ENCODE data around the gene NANS.

Gene NANS

GRCh38 chr9:98064623-98065392, 8.3 kb downstream of the NANS start:
- Histone ChIP-seq H3K14ac (ENCODE audit: low read length in 2 of 2) (no peak overlapping the region), H2AFZ (ENCODE audit: low read depth, low read length) (no peak overlapping the region), H4K91ac (ENCODE audit: low read length) (no peak overlapping the region), H2BK15ac (ENCODE audit: low read depth, poor library complexity, severe bottlenecking) (no peak overlapping the region), H2BK120ac (ENCODE audit: low read depth, low read length) (no peak overlapping the region), H3K4me2 (ENCODE audit: low read length, poor library complexity, severe bottlenecking) (no peak overlapping the region), H2BK5ac (ENCODE audit: low read depth, low read length, poor library complexity, severe bottlenecking) (no peak overlapping the region), H3K4me3 (ENCODE audit: insufficient read depth in 1 of 2, low read depth in 1 of 2, low read length in 2 of 2) (no peak overlapping the region), H3K9ac (ENCODE audit: low read length) (no peak overlapping the region), H2AK5ac (ENCODE audit: low read length, severe bottlenecking) (no peak overlapping the region), H3K9me3 (ENCODE audit: control insufficient read depth, low read length) (no peaks in the 10 kb centered on the region), H3K27ac (ENCODE audit: low read length, poor library complexity, severe bottlenecking) (peak overlapping the region; percentile 35), H2BK12ac (ENCODE audit: low read length in 2 of 2) (no peak overlapping the region), H3K79me1 (replicated peaks; ENCODE audit: low read length, poor library complexity, severe bottlenecking) (peaks cover 31% of the 10 kb centered on the region), H4K8ac (ENCODE audit: low read length) (no peak overlapping the region), H3K18ac (ENCODE audit: low read depth in 1 of 2, low read length in 2 of 2) (no peak overlapping the region), H3K4me1 (ENCODE audit: control insufficient read depth, insufficient read depth, low read depth, low read length) (peaks cover 7% of the 10 kb centered on the region), H3K4ac (ENCODE audit: low read depth in 1 of 2, low read length in 2 of 2) (no peak overlapping the region), H3K23ac (ENCODE audit: low read length in 2 of 2) (no peak overlapping the region), H3K36me3 (ENCODE audit: control insufficient read depth in 1 of 2, insufficient read depth in 2 of 2, low read depth in 1 of 2, low read length in 2 of 2) (peaks cover 40 to 50% of the 10 kb centered on the region in 2 experiments), H3K27me3 (ENCODE audit: control insufficient read depth in 1 of 2, insufficient read depth in 1 of 2, low read length in 2 of 2) (no peaks in the 10 kb centered on the region)
- no peak for DNase-seq
- WGBS = 98% methylated on average over 6 of the region's 8 CpGs

GRCh38 chr9:98066235-98066634, 9.7 kb downstream of the NANS start:
- DNase-seq = no peak
- H3K4ac ChIP-seq (ENCODE audit: low read depth in 1 of 2, low read length in 2 of 2) = no peak overlapping the region
- no peak overlapping the region for H3K9ac ChIP-seq (ENCODE audit: low read length)
- no peak overlapping the region for H4K8ac ChIP-seq (ENCODE audit: low read length)
- peaks cover 34 to 47% of the 10 kb centered on the region in 2 experiments for H3K36me3 ChIP-seq (ENCODE audit: control insufficient read depth in 1 of 2, insufficient read depth in 2 of 2, low read depth in 1 of 2, low read length in 2 of 2)
- no peaks in the 10 kb centered on the region for H3K9me3 ChIP-seq (ENCODE audit: control insufficient read depth, low read length)
- H3K27ac ChIP-seq (ENCODE audit: low read length, poor library complexity, severe bottlenecking) = no peak overlapping the region
- H2BK5ac ChIP-seq (ENCODE audit: low read depth, low read length, poor library complexity, severe bottlenecking) = no peak overlapping the region
- H3K18ac ChIP-seq (ENCODE audit: low read depth in 1 of 2, low read length in 2 of 2) = no peak overlapping the region
- H2BK120ac ChIP-seq (ENCODE audit: low read depth, low read length) = no peak overlapping the region
- no peak overlapping the region for H3K23ac ChIP-seq (ENCODE audit: low read length in 2 of 2)
- H3K4me2 ChIP-seq (ENCODE audit: low read length, poor library complexity, severe bottlenecking) = no peak overlapping the region
- peaks cover 29% of the 10 kb centered on the region for H3K79me1 ChIP-seq (replicated peaks; ENCODE audit: low read length, poor library complexity, severe bottlenecking)
- peaks cover 4% of the 10 kb centered on the region for H3K4me1 ChIP-seq (ENCODE audit: control insufficient read depth, insufficient read depth, low read depth, low read length)
- WGBS = 98% methylated on average over 2 of the region's 3 CpGs
- H2BK12ac ChIP-seq (ENCODE audit: low read length in 2 of 2) = no peak overlapping the region
- no peak overlapping the region for H2BK15ac ChIP-seq (ENCODE audit: low read depth, poor library complexity, severe bottlenecking)
- H4K91ac ChIP-seq (ENCODE audit: low read length) = no peak overlapping the region
- H3K4me3 ChIP-seq (ENCODE audit: insufficient read depth in 1 of 2, low read depth in 1 of 2, low read length in 2 of 2) = no peak overlapping the region
- no peak overlapping the region for H3K14ac ChIP-seq (ENCODE audit: low read length in 2 of 2)
- H2AK5ac ChIP-seq (ENCODE audit: low read length, severe bottlenecking) = no peak overlapping the region
- H3K27me3 ChIP-seq (ENCODE audit: control insufficient read depth in 1 of 2, insufficient read depth in 1 of 2, low read length in 2 of 2) = no peaks in the 10 kb centered on the region
- no peak overlapping the region for H2AFZ ChIP-seq (ENCODE audit: low read depth, low read length)

GRCh38 chr9:98067184-98067583, 10.7 kb downstream of the NANS start:
- H3K4me2 ChIP-seq (ENCODE audit: low read length, poor library complexity, severe bottlenecking) = no peak overlapping the region
- H3K9ac ChIP-seq (ENCODE audit: low read length) = no peak overlapping the region
- H3K36me3 ChIP-seq (ENCODE audit: control insufficient read depth in 1 of 2, insufficient read depth in 2 of 2, low read depth in 1 of 2, low read length in 2 of 2) = peaks cover 34 to 47% of the 10 kb centered on the region in 2 experiments
- no peak overlapping the region for H3K27ac ChIP-seq (ENCODE audit: low read length, poor library complexity, severe bottlenecking)
- no peak overlapping the region for H3K4me3 ChIP-seq (ENCODE audit: insufficient read depth in 1 of 2, low read depth in 1 of 2, low read length in 2 of 2)
- H3K4me1 ChIP-seq (ENCODE audit: control insufficient read depth, insufficient read depth, low read depth, low read length) = peaks cover 4% of the 10 kb centered on the region
- H2BK5ac ChIP-seq (ENCODE audit: low read depth, low read length, poor library complexity, severe bottlenecking) = no peak overlapping the region
- H3K18ac ChIP-seq (ENCODE audit: low read depth in 1 of 2, low read length in 2 of 2) = no peak overlapping the region
- no peak overlapping the region for H3K14ac ChIP-seq (ENCODE audit: low read length in 2 of 2)
- no peak overlapping the region for H2BK15ac ChIP-seq (ENCODE audit: low read depth, poor library complexity, severe bottlenecking)
- 96% methylated on average over 2 of the region's 2 CpGs for WGBS
- peaks cover 34% of the 10 kb centered on the region for H3K79me1 ChIP-seq (replicated peaks; ENCODE audit: low read length, poor library complexity, severe bottlenecking)
- no peak overlapping the region for H2AK5ac ChIP-seq (ENCODE audit: low read length, severe bottlenecking)
- H4K91ac ChIP-seq (ENCODE audit: low read length) = no peak overlapping the region
- no peak overlapping the region for H2BK120ac ChIP-seq (ENCODE audit: low read depth, low read length)
- no peaks in the 10 kb centered on the region for H3K9me3 ChIP-seq (ENCODE audit: control insufficient read depth, low read length)
- no peak overlapping the region for H2AFZ ChIP-seq (ENCODE audit: low read depth, low read length)
- no peak overlapping the region for H2BK12ac ChIP-seq (ENCODE audit: low read length in 2 of 2)
- no peak overlapping the region for H4K8ac ChIP-seq (ENCODE audit: low read length)
- no peak for DNase-seq
- no peak overlapping the region for H3K4ac ChIP-seq (ENCODE audit: low read depth in 1 of 2, low read length in 2 of 2)
- H3K27me3 ChIP-seq (ENCODE audit: control insufficient read depth in 1 of 2, insufficient read depth in 1 of 2, low read length in 2 of 2) = no peaks in the 10 kb centered on the region
- H3K23ac ChIP-seq (ENCODE audit: low read length in 2 of 2) = no peak overlapping the region

- WGBS = over 99% methylated on average over 6 of the region's 6 CpGs
- H3K27ac ChIP-seq (ENCODE audit: low read length, poor library complexity, severe bottlenecking) = no peak overlapping the region
- H3K14ac ChIP-seq (ENCODE audit: low read length in 2 of 2) = no peak overlapping the region
- H3K79me1 ChIP-seq (replicated peaks; ENCODE audit: low read length, poor library complexity, severe bottlenecking) = peaks cover 32% of the 10 kb centered on the region
- H3K4me1 ChIP-seq (ENCODE audit: control insufficient read depth, insufficient read depth, low read depth, low read length) = peaks cover 6% of the 10 kb centered on the region
- H2BK15ac ChIP-seq (ENCODE audit: low read depth, poor library complexity, severe bottlenecking) = no peak overlapping the region
- no peak overlapping the region for H2BK120ac ChIP-seq (ENCODE audit: low read depth, low read length)
- DNase-seq = no peak
- no peak overlapping the region for H2BK5ac ChIP-seq (ENCODE audit: low read depth, low read length, poor library complexity, severe bottlenecking)
- no peaks in the 10 kb centered on the region for H3K27me3 ChIP-seq (ENCODE audit: control insufficient read depth in 1 of 2, insufficient read depth in 1 of 2, low read length in 2 of 2)
- no peak overlapping the region for H3K23ac ChIP-seq (ENCODE audit: low read length in 2 of 2)
- no peak overlapping the region for H3K4ac ChIP-seq (ENCODE audit: low read depth in 1 of 2, low read length in 2 of 2)
- no peak overlapping the region for H2BK12ac ChIP-seq (ENCODE audit: low read length in 2 of 2)
- H3K36me3 ChIP-seq (ENCODE audit: control insufficient read depth in 1 of 2, insufficient read depth in 2 of 2, low read depth in 1 of 2, low read length in 2 of 2) = peaks cover 25 to 34% of the 10 kb centered on the region in 2 experiments
- no peak overlapping the region for H3K9ac ChIP-seq (ENCODE audit: low read length)
- H4K91ac ChIP-seq (ENCODE audit: low read length) = no peak overlapping the region
- no peaks in the 10 kb centered on the region for H3K9me3 ChIP-seq (ENCODE audit: control insufficient read depth, low read length)
- no peak overlapping the region for H2AFZ ChIP-seq (ENCODE audit: low read depth, low read length)
- no peak overlapping the region for H3K4me2 ChIP-seq (ENCODE audit: low read length, poor library complexity, severe bottlenecking)
- H2AK5ac ChIP-seq (ENCODE audit: low read length, severe bottlenecking) = no peak overlapping the region
- no peak overlapping the region for H4K8ac ChIP-seq (ENCODE audit: low read length)
- H3K18ac ChIP-seq (ENCODE audit: low read depth in 1 of 2, low read length in 2 of 2) = no peak overlapping the region
- H3K4me3 ChIP-seq (ENCODE audit: insufficient read depth in 1 of 2, low read depth in 1 of 2, low read length in 2 of 2) = no peak overlapping the region
These were observed 13.0 kb downstream of the NANS start for GRCh38 chr9:98069551-98069950.
